ENCODE measurements around the gene PTRHD1. TPM values are rescaled to one million over a fixed set of nuclear protein-coding genes. Genes with fewer than 3 reads are reported as not detected.

PTRHD1 gene
- total and polyA plus RNA-seq, 2 of the 8 experiments (the other 6 are each of a cell fraction or from before 2014, with no cell fraction given) = 46.2 to 91.9 TPM

DNA sequence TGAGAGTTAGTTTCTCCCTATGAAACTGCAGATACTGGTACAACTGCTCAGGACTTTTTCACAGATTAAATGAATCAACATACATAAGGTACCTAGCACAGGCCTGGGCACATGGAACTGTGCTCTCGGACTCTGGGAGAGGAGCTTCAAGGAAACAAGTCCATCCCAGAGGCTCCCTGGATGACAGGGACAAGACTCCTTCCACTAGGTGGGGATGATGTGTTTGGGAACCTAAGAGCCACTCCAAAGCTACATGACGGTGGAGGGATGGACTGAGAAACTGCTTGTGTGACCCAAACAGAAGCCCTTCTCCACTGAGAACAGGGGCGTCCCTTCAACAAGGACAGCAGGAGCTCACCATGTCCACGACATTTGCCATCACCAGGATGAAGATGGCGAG, 37.2 kb upstream of the PTRHD1 start:
- no peak overlapping the region for H2BK5ac ChIP-seq (ENCODE audit: low read depth, low read length)
- H3K36me3 ChIP-seq (ENCODE audit: control insufficient read depth in 2 of 4, insufficient read depth in 4 of 4, low read length in 3 of 4) = peaks cover 0 to 17% (median under 1%) of the 10 kb centered on the region in 4 experiments; a peak in 3 of 8 replicates
- DNase-seq (ENCODE audit: low read depth in 1 of 2, low spot score in 2 of 2) = no peak
- H3K9ac ChIP-seq (replicated peaks in 1 of 4; ENCODE audit: extremely low read depth in 1 of 4, low read depth in 3 of 4, low read length in 3 of 4) = no peak overlapping the region
- no peak overlapping the region for H3K56ac ChIP-seq (replicated peaks; ENCODE audit: insufficient read length, low read depth, low read length)
- no peak overlapping the region for H2BK15ac ChIP-seq (ENCODE audit: low read length)
- H3K9me3 ChIP-seq (ENCODE audit: insufficient read depth in 2 of 2, low read depth in 1 of 2, low read length in 1 of 2) = peaks cover 2 to 13% of the 10 kb centered on the region in 2 experiments; a peak in 1 of 4 replicates
- 0 out of 2 replicates have a peak, but pooled peaks cover 2% of the 10 kb centered on the region for H3K23me2 ChIP-seq (ENCODE audit: low read depth, low read length)
- H3K79me1 ChIP-seq (ENCODE audit: low read depth, low read length) = no peaks in the 10 kb centered on the region
- no peak overlapping the region for H2BK120ac ChIP-seq (replicated peaks; ENCODE audit: low read depth, low read length)
- CTCF ChIA-PET (ENCODE audit: partially characterized antibody) = interaction anchor here (0.7 to 4.6 kb wide), 16 partner anchors 11 to 421 kb away, joined by 3 to 30 read pairs (median 4); no protein-coding TSS in a partner anchor
- H3K4me3 ChIP-seq (ENCODE audit: extremely low read depth in 1 of 4, insufficient read depth in 2 of 4, low read depth in 3 of 4, low read length in 4 of 4) = no peak overlapping the region
- FAIRE-seq = no peak
- H3K4me1 ChIP-seq (replicated peaks in 1 of 4; ENCODE audit: control insufficient read depth in 3 of 4, insufficient read depth in 4 of 4, low read length in 3 of 4) = peaks cover 2 to 22% (median 12%) of the 10 kb centered on the region in 4 experiments; a peak in 6 of 7 replicates
- POLR2A ChIA-PET (ENCODE audit: partially characterized antibody) = no interaction called here
- no peak overlapping the region for H2AK5ac ChIP-seq (ENCODE audit: low read depth, low read length)
- 89% methylated on average over 5 of the region's 5 CpGs; no CpG with 5 or more reads in 1 of the 2 experiments for WGBS, 2 experiments (ENCODE audit: extremely low coverage in 1 of 2, insufficient coverage in 1 of 2, insufficient read length in 1 of 2, insufficient replicate concordance in 2 of 2, low coverage in 1 of 2, low lambda C conversion rate in 2 of 2, missing lambda C conversion rate in 1 of 2)
- H2BK12ac ChIP-seq (ENCODE audit: low read depth, low read length) = no peak overlapping the region
- H2AFZ ChIP-seq (ENCODE audit: low read length) = no peak overlapping the region
- H3K79me2 ChIP-seq (ENCODE audit: control insufficient read depth in 1 of 2, insufficient read depth in 2 of 2, low read length in 2 of 2) = no peaks in the 10 kb centered on the region
- H3K23ac ChIP-seq (ENCODE audit: insufficient read length) = no peak overlapping the region
- TF ChIP-seq, protein P1, sequence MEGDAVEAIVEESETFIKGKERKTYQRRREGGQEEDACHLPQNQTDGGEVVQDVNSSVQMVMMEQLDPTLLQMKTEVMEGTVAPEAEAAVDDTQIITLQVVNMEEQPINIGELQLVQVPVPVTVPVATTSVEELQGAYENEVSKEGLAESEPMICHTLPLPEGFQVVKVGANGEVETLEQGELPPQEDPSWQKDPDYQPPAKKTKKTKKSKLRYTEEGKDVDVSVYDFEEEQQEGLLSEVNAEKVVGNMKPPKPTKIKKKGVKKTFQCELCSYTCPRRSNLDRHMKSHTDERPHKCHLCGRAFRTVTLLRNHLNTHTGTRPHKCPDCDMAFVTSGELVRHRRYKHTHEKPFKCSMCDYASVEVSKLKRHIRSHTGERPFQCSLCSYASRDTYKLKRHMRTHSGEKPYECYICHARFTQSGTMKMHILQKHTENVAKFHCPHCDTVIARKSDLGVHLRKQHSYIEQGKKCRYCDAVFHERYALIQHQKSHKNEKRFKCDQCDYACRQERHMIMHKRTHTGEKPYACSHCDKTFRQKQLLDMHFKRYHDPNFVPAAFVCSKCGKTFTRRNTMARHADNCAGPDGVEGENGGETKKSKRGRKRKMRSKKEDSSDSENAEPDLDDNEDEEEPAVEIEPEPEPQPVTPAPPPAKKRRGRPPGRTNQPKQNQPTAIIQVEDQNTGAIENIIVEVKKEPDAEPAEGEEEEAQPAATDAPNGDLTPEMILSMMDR (IDR thresholded peaks at IDR 0.05; ENCODE audit: control extremely low read depth in 1 of 3, insufficient read depth in 1 of 3, low read depth in 1 of 3, low read length in 3 of 3) = peak in 2 of 3 experiments; percentile 25 to 41; a peak in 2 of 4 replicates
- no peak for TF ChIP-seq TAF1 (IDR thresholded peaks at IDR 0.05; ENCODE audit: low read depth, low read length)
- peak; percentile 49 to 60 for TF ChIP-seq RAD21 (IDR thresholded peaks at IDR 0.05 in 1 of 2, conservative IDR thresholded peaks at IDR 0.05 in 1 of 2; ENCODE audit: low read depth in 2 of 2, low read length in 2 of 2)
- no peak overlapping the region for H2BK20ac ChIP-seq (ENCODE audit: low read length)
- no peak overlapping the region for H3K4ac ChIP-seq (replicated peaks; ENCODE audit: insufficient read length, low read depth, low read length)
- H4K91ac ChIP-seq (replicated peaks; ENCODE audit: insufficient read length, low read length) = no peak overlapping the region
- no peaks in the 10 kb centered on the region for H3K27me3 ChIP-seq (replicated peaks in 1 of 4; ENCODE audit: control insufficient read depth in 3 of 4, extremely low read depth in 1 of 4, insufficient read depth in 3 of 4, low read length in 3 of 4)
- H3K4me2 ChIP-seq (ENCODE audit: insufficient read depth in 1 of 2, low read depth in 2 of 2, low read length in 2 of 2) = no peak overlapping the region
- no peak overlapping the region for H3K14ac ChIP-seq (ENCODE audit: insufficient read length)
- H4K20me1 ChIP-seq (replicated peaks in 1 of 2; ENCODE audit: control insufficient read depth in 1 of 2, insufficient read depth in 2 of 2, low read length in 2 of 2) = peaks cover 0 to 3% of the 10 kb centered on the region in 2 experiments
- no peak overlapping the region for H3K27ac ChIP-seq (ENCODE audit: low read depth, low read length)
- no peak overlapping the region for H4K5ac ChIP-seq (ENCODE audit: insufficient read length, low read depth, low read length)
- H3K18ac ChIP-seq (ENCODE audit: extremely low read depth, low read length) = no peak overlapping the region
- H4K8ac ChIP-seq (ENCODE audit: extremely low read depth, insufficient read depth, low read length) = no peak overlapping the region
